GM21423 (cell line): ENCODE data around the gene LZTS2.
"Not testable (repeated sequence)": the region's sequence is repeated elsewhere in the genome, so short reads cannot be mapped to it uniquely, and the experiment has no call there.

Experiments used
- ATAC-seq: cut with Tn5 transposase; IDR thresholded peaks from one replicate; pipeline ENCODE4 v1.9.1; 2021; ENCODE audit warnings: mild to moderate bottlenecking, moderate library complexity; ENCODE audit not compliant: unreplicated experiment

Gene LZTS2

DNA sequence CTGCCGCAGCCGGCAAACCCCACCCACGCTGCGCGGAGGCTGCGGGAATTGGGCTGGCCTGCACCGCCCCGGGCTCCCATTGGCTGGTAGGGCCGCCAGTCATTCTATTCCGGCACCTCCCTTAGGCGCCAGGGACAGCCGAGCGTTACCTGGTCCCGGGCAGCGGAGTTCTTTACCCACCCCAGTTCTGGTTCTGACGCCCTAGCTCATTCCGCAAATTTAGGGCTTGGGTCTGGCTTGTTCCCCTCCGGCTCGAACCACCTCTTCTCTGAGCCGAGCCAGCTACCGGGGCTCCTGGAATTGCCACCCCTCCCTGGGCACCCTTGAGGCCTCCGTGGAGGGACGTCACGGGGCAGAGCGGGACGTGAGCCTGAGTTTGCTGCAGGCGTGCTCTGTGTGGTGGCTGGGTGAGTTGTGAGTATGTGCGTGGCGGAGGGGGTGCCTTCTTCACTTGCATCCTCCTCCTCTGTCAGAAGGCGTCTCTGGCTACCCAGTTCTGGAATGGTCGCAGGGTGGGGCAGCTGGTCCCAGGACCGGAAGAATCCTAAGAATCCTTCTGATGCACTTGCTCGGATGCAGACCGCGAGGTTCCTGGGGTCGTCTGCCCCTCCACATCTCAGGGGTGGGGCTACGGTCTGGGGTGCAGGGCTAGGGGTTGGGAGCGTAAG is 31.7 kb downstream of the LZTS2 start, which contains the start of the genes PDZD7 and SFXN3:
Gene PDZD7, minus strand, starts transcription at position 2 of the 668 bp plus-strand sequence. CDS start 910 bp downstream, outside the sequence.
Gene SFXN3, plus strand, starts transcription at position 107 of the 668 bp plus-strand sequence. CDS start 3,461 bp downstream, outside the sequence.
- ATAC-seq: peak; percentile 90

DNA sequence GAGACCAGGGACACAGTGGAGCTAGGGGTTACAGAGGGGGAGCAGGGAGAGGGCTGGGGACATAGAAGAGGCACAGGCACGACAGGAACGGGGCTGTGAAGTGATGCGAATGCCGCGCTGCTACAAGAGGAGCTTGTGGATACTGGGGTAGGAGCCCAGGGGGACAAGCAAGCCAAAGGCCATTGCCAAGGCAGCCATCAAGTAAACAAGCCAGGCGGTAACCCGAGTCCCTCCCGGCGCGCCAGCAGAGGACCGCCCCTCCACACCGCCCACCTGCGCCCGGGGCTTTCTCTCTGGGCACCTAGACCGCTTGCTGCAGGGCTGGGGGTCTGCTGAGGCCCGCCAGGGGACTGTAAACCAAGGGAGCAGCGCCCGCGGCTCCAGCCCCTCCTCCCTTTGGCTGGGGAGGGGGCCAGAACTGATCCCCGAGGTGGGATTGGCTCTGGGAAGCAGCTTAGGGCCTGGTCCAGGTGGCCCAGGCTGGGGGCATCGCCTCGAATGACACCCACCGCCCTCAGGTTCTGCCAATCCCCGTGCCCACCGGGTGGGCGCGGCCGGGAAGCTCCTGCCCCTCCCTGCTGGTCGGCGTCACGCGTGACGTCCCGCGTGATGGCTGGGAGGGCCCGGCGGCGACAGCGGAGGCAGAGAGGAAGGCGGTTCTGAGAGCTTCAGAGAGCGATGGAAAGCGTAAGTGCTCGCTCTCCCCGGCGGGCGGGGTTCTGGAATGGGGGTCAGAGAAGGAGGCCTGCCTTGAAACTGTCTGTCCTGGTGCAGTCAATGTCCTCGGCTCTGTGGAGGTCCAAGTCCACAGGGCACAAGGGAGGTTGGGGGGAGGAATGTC is 32.4 kb downstream of the LZTS2 start:
- peak; percentile 41 for ATAC-seq

DNA sequence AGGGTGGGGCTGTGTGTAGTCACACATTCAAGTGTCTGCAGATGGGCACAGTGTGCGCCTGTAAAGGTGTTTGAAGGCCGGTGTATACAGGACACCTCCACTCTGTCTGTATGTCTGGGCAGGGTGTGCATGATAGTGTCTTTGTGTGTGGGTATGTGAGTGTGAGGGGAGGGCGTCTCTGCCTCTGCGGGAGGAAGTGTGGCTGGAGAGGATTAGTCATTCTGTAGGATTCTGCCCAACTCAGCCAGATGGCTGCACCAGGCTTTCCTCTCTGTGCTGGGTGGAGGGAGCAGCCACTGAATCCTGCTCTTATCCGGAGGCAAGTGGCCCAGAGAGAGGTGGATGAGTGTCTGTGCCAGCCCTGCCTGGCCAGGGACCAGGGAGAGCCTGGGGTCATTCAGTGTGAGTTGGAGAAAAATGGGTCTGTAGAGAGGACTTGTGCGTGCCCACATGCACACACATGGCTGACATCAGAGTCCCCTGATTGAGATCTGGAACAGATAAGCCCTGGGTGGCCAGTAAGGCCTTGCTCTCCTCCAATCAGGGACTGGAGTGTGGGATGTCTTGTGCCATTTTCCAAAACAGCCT is 33.1 kb downstream of the LZTS2 start:
- ATAC-seq: peak; percentile 19

DNA sequence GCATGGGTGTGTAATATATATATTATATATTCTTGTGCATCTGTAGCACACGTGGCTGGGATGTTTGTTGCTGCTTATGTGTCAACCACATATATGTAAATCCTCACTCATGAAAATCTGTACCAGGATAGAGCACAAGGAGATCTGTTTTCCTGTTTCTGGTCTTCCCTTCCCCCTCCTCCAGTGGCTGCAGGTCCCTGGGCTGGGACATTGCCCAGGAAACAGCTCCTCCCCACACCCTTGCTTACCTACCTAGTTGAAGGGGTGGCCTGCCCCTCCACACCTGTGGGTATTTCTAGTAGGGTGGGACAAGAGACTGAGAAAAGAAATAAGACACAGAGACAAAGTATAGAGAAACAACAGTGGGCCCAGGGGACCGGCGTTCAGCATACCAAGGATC is 33.7 kb downstream of the LZTS2 start:
- ATAC-seq: no peak

DNA sequence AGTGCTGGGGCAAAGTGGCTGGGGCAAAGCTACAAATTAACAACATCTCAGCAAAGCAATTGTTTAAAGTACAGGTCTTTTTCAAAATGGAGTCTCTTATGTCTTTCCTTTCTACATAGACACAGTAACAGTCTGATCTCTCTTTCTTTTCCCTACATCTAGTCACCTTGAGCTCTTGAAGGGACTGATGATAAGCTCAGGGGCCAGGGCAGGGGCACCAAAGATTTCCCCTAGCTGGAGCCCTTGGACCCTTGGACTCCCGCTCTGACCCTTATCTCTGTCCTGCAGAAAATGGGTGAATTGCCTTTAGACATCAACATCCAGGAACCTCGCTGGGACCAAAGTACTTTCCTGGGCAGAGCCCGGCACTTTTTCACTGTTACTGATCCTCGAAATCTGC is 34.8 kb downstream of the LZTS2 start:
- ATAC-seq: not testable (repeated sequence)

DNA sequence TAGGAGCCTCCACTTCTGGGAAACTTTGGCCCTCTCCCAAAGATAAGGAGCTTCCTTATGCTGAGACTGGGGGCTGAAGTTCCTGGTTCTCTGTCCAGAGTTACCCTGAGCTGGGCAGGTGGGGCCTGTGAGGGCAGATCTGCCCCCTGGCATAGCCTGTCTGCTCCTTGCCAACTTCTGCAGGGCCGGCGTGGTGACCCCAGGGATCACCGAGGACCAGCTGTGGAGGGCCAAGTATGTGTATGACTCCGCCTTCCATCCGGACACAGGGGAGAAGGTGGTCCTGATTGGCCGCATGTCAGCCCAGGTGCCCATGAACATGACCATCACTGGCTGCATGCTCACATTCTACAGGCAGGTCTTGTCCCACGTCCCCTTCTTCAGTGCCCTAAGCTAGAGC is 35.7 kb downstream of the LZTS2 start:
- no peak for ATAC-seq

DNA sequence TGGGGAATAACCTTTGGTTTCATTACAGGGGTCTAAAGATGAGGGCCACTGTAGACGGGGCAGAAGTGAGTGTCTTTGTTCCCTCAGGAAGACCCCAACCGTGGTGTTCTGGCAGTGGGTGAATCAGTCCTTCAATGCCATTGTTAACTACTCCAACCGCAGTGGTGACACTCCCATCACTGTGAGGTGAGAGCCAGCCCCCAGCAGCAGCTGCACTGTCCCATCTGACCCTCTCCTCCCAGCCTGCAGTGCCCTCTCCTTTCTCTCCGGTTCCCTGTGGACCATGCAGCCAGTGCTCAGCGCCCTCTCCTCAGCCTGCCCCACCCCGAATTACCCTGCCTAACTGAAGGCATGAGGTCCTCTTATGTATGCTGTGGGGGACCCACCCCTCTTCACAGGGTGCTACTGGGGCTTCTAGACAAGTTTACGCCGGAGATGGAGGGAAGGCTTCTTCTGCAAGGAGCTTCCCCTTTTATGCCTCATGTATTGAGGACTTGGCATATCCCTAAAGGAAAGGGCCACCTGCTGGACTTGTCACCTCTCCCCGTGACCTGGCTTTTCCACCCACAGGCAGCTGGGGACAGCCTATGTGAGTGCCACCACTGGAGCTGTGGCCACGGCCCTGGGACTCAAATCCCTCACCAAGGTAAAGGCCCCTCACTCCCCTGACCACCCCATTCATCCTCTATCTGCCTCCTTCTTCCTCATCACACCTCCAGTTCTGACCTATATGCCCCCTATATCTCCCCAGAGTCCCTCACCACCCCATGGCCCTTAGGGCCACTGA is 36.5 kb downstream of the LZTS2 start:
- no peak for ATAC-seq

DNA sequence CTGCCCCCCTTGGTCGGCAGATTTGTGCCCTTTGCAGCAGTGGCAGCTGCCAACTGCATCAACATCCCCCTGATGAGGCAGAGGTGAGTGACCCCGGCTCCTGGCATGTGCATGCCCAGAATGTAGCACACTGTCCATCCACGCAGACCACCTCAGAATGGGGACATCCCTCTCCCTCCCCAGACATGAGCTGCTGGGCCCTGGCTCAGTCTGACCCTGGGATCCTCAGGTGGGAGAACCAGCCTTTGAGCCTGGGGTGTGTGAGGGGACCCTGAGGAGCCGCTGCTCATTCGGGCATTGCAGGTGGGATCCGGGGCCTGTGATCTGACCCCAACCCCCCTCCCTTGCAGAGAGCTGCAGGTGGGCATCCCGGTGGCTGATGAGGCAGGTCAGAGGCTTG is 37.1 kb downstream of the LZTS2 start:
- ATAC-seq: no peak

DNA sequence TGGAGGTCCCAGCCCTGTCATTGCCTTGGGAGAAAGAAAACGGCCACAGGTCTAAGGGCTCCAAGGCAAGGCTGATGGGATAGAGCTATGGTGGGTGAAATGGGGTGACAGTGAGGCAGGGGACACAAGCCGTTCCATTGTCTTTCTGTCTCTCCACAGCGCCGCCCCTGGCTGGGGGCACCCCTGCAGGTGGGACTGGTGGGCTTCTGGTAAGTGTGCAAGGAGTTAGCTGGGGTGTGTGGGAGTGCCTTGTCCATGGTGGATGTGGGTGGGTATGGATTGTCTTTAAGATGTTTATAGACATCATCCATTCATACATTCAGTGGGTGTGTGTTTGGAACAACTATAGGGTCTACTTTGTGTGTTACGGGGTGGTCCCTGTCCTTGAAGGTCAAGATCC is 38.9 kb downstream of the LZTS2 start:
- ATAC-seq: no peak

DNA sequence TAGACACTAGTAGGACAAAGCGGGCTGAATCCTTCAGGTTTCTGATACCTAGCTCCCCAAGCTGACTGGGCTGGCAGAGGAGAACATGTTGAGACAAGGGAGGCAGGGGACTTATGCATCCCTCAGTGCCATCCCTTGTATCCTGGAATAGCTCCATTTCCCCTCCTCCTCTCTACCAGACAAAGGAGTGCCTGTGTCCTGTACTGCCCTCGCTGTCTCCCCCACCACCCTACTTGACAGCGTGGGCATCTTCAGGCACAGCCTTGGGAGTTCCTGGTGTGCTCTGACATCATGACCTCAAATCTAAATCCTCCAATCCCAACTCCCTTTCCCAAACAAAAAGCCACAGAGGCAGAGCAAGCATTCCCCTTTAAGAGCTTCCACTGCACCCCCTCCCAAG is 40.5 kb downstream of the LZTS2 start:
- no peak for ATAC-seq

DNA sequence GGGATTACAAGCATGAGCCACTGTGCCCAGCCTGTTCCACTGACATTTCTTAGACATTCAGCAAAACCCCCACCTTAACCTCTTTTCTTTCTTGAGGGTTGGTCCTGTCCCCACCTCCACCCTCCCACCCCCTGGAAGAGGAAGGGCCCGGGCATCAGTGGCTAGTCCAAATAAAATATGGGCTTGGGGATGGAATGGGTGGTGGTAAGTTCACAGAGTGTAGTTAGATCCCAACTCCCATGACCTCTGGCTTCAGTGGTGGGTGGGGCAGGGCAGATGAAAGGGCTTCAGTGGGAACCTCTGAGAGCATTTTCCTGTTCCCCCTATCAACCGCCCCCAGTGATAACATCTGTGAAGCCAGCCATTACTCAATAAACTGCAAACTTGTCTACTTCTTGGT is 41.2 kb downstream of the LZTS2 start:
- no peak for ATAC-seq

DNA sequence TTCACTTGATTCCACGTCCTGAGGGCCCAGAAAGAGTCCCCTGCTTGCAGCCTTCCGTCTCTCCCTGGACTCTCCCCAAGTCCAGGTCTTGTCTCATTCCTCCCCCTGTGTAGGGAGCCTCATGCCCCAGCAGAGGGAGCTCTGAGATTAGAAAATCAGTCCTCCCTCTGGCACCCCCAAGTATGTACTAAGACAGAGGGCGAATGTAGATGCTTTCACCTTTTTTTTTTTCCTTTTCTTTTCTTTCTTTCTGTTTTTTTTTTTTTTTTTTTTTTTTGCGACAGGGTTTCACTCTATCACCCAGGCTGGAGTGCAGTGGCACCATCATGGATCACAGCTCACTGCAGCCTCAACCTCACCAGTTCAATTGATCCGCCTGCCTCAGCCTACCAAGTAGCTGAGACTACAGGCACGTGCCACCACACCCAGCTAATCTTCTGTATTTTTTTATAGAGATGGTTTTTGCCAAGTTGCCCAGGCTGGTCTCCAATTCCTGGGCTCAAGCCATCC is 41.7 kb downstream of the LZTS2 start:
- ATAC-seq: peak; percentile 51

DNA sequence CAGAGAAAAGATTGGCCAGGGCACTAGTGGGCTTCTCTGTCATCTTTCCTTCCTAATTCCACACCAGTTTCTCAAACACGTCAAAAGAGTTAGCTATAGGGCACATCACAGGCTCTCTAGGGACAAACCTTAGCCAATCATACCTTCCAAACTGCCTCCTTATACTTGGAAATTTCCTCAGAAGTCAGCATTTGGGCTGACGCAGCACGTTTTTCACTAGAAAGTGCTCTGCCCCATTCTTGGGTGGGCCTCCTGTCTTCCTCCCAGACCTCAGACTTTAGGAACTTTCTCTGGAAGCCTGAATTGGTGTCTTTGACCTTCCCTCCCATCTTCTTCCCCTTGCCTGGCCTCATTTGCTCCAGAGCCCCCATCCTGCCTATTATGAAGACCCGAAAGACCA is 42.5 kb downstream of the LZTS2 start:
- no peak for ATAC-seq

DNA sequence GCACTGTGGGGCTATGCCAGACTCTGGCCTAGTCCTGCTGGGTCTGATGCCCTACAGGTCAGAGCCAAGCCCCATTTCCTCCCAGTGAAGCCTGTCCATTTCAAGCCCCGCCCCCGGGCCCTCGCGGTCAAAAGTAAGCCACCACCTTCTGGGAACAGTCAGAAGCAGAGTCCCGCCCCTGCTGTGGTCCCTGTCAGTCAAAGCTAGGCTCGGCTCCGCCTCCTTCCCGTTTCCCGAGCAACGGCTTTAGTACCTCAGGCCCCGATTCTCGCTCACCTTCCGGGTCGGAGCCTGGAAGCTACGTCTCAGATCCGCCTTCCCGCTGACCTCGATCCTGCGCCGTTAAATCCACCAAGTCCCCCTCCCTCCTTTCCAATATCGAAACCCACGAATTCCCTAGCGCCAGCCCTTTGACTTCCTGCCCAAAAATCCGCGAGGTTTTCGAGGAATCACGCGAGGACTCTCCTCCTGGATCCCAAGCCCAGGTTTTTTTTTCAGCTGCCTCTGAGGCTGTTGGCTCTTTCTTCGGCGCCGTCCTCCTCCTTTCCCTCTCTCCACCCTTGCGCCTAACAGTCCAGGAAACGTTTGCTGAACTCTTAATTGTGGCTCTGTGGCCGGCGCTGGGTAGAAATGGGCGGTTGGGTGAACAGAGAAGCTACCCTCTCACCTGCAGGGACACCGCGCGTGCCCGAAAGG is 43.2 kb downstream of the LZTS2 start:
- ATAC-seq: peak; percentile 98

DNA sequence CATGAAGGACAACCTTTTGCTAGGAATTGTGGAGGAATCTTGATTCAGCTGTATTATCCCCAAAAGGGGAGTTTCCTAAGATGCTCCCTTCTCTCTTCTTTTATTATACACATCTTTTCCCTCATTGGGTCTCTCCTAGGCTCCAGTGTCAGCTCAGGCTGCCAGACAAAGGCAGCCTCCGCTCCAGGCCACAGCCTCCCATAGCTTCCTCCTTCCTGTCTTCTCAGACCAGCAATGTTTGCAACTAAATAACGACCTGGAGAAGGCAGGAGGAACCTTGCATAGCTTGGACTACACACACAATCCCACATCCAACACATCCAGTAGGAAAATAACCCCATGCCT is 43.7 kb downstream of the LZTS2 start:
- no peak for ATAC-seq

DNA sequence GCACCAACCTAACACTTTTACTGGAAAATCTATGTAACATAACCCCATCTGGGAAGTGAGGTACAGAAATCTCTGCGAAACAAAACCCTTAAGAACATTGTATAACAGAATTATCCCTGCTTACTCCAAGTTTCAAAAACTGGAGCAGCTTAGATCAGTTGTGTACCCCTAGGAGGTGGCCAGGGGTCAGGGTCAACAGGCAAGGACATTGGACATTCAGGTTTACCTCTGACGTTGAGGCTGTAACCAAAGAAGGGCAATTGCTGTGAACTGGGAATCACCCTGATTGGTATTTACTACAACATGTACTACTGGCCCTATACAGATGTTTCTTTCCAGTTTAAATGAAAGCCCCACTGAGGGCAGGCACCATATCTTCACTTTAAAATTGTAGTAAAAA is 44.5 kb downstream of the LZTS2 start:
- no peak for ATAC-seq

DNA sequence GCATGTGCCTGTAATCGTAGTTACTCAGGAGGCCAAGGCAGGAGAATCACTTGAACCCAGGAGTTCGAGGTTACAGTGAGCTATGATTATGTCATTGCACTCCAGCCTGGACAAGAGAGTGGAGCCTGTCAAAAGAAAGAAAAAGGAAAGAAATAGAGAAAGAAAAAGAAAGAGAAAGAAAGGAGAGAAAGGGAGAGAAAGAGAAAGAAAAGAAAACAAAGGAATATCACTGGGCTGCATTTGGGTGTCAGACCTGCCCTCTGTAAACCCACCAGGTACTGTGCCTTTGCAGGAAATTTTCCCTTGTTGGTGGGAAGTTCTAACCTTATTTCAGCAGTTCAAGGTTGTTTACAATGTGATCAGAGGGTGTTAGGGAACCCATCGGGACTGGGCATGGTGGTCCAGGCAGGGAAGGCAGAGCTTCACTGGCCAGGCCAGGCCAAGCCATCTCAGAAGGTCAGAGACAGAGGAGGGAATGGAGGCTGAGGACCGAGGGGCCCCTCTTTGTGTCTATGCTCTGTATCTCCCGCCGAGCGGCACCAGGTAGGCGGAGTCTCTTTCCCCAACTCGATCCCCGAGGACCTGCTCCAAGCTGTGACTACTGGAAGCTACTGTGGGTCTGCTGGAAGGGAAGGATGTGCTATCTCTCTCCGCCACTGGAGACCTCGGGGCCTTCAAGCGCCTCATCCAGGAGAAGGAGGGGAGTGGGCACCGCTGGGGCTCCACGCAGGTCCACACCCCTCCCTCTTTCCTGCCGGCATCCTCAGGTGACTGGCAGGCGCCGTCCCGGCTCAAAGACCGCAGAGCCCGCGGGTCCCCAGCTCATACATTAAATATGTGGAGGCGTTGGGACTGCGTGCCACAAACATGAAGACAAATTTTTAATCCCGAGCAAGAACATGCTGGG is 47.0 kb downstream of the LZTS2 start:
- no peak for ATAC-seq

DNA sequence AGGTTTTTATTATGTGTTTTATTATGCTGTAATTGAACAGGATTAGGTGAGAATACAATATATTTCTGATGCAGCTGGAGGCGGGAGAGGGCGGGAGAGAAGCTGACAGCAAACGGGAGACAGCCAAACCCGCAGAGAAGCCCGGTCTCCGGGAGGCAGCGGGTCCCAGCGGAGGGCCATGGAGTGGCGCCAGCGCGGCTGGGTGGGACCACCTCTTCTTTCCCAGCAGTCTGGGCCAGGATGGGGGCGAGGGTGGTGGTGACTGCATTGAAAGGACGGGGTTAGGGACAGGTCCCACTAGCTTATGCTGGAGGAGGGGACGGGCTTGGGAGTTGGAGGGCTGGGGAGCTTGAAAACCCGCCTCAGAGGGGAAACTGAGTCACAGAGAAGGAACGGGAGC is 47.7 kb downstream of the LZTS2 start:
- no peak for ATAC-seq
